ENCODE results near the gene CHKA. TPM values are rescaled to one million over a fixed set of nuclear protein-coding genes. Genes with fewer than 3 reads are reported as not detected.

The CHKA gene
- total and polyA plus RNA-seq, 2 experiments from 2014 or later = 37.1 to 94.4 TPM

- Histone ChIP-seq H3K4me3 (no peak overlapping the region), H3K27me3 (ENCODE audit: insufficient read depth) (no peaks in the 10 kb centered on the region), H4K20me1 (replicated peaks; ENCODE audit: insufficient read depth) (no peaks in the 10 kb centered on the region), H2AFZ (no peak overlapping the region), H3K36me3 (ENCODE audit: insufficient read depth) (no peaks in the 10 kb centered on the region), H3K27ac (ENCODE audit: low read depth) (no peak overlapping the region), H3K9me2 (ENCODE audit: insufficient read depth) (no peaks in the 10 kb centered on the region), H3K79me2 (replicated peaks; ENCODE audit: insufficient read depth) (no peaks in the 10 kb centered on the region), H3K4me1 (ENCODE audit: insufficient read depth) (no peaks in the 10 kb centered on the region), H3F3A (replicated peaks; ENCODE audit: low read depth) (no peaks in the 10 kb centered on the region), H3K4me2 (no peak overlapping the region)
- H3K27me3 Mint-ChIP-seq (ENCODE audit: insufficient read depth, low read depth, poor library complexity) = peaks cover 18% of the 10 kb centered on the region
- DNase-seq (ENCODE audit: low spot score) (peak; percentile 65), ATAC-seq (peak; percentile 63)
- no peak overlapping the region for H3K4me3 Mint-ChIP-seq
- peaks cover 11% of the 10 kb centered on the region for H3K4me1 Mint-ChIP-seq
- H3K36me3 Mint-ChIP-seq (ENCODE audit: low read depth) = peaks cover 3% of the 10 kb centered on the region; the same call in 1 of the 3 replicates
- no peak for TF ChIP-seq POLR2AphosphoS5 (IDR thresholded peaks at IDR 0.05; ENCODE audit: low read depth)
- TF ChIP-seq CTCF (conservative IDR thresholded peaks at IDR 0.05; ENCODE audit: low read depth in 2 of 2) = peak; percentile 20 to 62; a peak in 2 of 4 replicates
- TF ChIP-seq ZNF114 (CRISPR knock-in tag; IDR thresholded peaks at IDR 0.05) = no peak
- no peaks in the 10 kb centered on the region for H3K9me3 Mint-ChIP-seq
- H3K27ac Mint-ChIP-seq = no peak overlapping the region
Measured at GRCh38 chr11:68021167-68021787, 99.9 kb downstream of the CHKA start.

- DNase-seq (ENCODE audit: low spot score) (peak; percentile 81), ATAC-seq (peak; percentile 87)
- Histone ChIP-seq H3K36me3 (ENCODE audit: insufficient read depth) (no peaks in the 10 kb centered on the region), H3K27me3 (ENCODE audit: insufficient read depth) (no peaks in the 10 kb centered on the region), H3F3A (replicated peaks; ENCODE audit: low read depth) (no peaks in the 10 kb centered on the region), H2AFZ (peak overlapping the region; percentile 18; the same call in 1 of the 2 replicates), H4K20me1 (replicated peaks; ENCODE audit: insufficient read depth) (no peaks in the 10 kb centered on the region), H3K4me2 (no peak overlapping the region), H3K9me2 (ENCODE audit: insufficient read depth) (no peaks in the 10 kb centered on the region), H3K79me2 (replicated peaks; ENCODE audit: insufficient read depth) (no peaks in the 10 kb centered on the region), H3K4me3 (no peak overlapping the region), H3K27ac (ENCODE audit: low read depth) (no peak overlapping the region), H3K4me1 (ENCODE audit: insufficient read depth) (no peaks in the 10 kb centered on the region)
- no peak overlapping the region for H3K27ac Mint-ChIP-seq
- H3K36me3 Mint-ChIP-seq (ENCODE audit: low read depth) = no peaks in the 10 kb centered on the region; the same call in 2 of the 3 replicates
- TF ChIP-seq CTCF (conservative IDR thresholded peaks at IDR 0.05; ENCODE audit: low read depth in 2 of 2) (peak; percentile 48 to 81), JUNB (IDR thresholded peaks at IDR 0.05; ENCODE audit: unreplicated experiment) (no peak), ZNF462 (CRISPR knock-in tag; IDR thresholded peaks at IDR 0.05) (no peak), ZNF331 (CRISPR knock-in tag; IDR thresholded peaks at IDR 0.05; ENCODE audit: low read depth) (no peak)
- no peaks in the 10 kb centered on the region for H3K9me3 Mint-ChIP-seq
- peaks cover 11% of the 10 kb centered on the region for H3K4me1 Mint-ChIP-seq
- H3K27me3 Mint-ChIP-seq (ENCODE audit: insufficient read depth, low read depth, poor library complexity) = peaks cover 14% of the 10 kb centered on the region
- no peak overlapping the region for H3K4me3 Mint-ChIP-seq
Measured at GRCh38 chr11:68020575-68020974, 100.6 kb downstream of the CHKA start.
